GM12878 (cell line): Measurements from ENCODE around the gene COL4A5. TPM values are rescaled to one million over a fixed set of nuclear protein-coding genes. Genes with fewer than 3 reads are reported as not detected.

Experiments
- ATAC-seq: fragments of 200-7000 bp; cut with Tn5 transposase; 3 replicates; pipeline ENCODE4 v1.9.1; 2020; ENCODE audit warnings: mild to moderate bottlenecking, moderate library complexity
- BruUV-seq: library from RNA; stranded (reverse); fragments of 400-500 nt; replicated peaks from 2 replicates; lab custom pipeline; 2021; lab: Mats Ljungman, UMichigan
- CTCF ChIA-PET: fragments of 300-600 bp; sonication (Branson Sonifier 250); formaldehyde crosslinking; extraction: SDS; loops from one replicate; lab custom pipeline; 2021; ENCODE audit warnings: inconsistent platforms; lab: Yijun Ruan, JAX
- POLR2A ChIA-PET: fragments of 350-600 bp; formaldehyde crosslinking; extraction: SDS; loops from one replicate; lab custom pipeline; 2021; ENCODE audit warnings: inconsistent platforms; lab: Charles Lee
- RAD21 ChIA-PET: fragments of 300-600 bp; sonication (Branson Sonifier 250); formaldehyde crosslinking; loops from one replicate; lab custom pipeline; 2023; ENCODE audit warnings: antibody characterized with exemption; ENCODE audit not compliant: unreplicated experiment; lab: Charles Lee
- SMC1A ChIA-PET: fragments of 300-600 bp; sonication (Branson Sonifier 250); formaldehyde crosslinking; loops from one replicate; lab custom pipeline; 2023; ENCODE audit not compliant: unreplicated experiment, uncharacterized antibody; lab: Charles Lee
- DNase-seq: peaks from one replicate; pipeline ENCODE4 v3.0.0-alpha.2; 2011; ENCODE audit warnings: low read depth, low spot score
- FAIRE-seq: peaks from 3 replicates; lab custom pipeline; 2011; peaks lifted over from hg19 to GRCh38; lab: Jason Lieb, UNC
- H2AFZ ChIP-seq: 2 replicates; pipeline ENCODE4 v1.6.0; 2011; ENCODE audit warnings: low read depth, low read length, control low read depth; ENCODE audit not compliant: control insufficient read depth
- H3K27ac ChIP-seq: 2 replicates; pipeline ENCODE4 v1.5.1; 2011; ENCODE audit warnings: control low read depth; ENCODE audit not compliant: control insufficient read depth, insufficient read depth
- H3K27me3 ChIP-seq, 2 experiments: replicated peaks in 1 of 2; 2 replicates each; pipeline versions ENCODE4 v1.6.0 to v1.6.1; 2011; ENCODE audit warnings: low read length in 1 of 2; ENCODE audit not compliant: control insufficient read depth in 2 of 2, insufficient read depth in 2 of 2
- H3K36me3 ChIP-seq, 2 experiments: 2 replicates each; pipeline ENCODE4 v1.5.1; 2011; ENCODE audit warnings: low read length in 1 of 2; ENCODE audit not compliant: control insufficient read depth in 2 of 2, insufficient read depth in 2 of 2
- H3K4me1 ChIP-seq: 2 replicates; pipeline ENCODE4 v1.6.1; 2011; ENCODE audit warnings: mild to moderate bottlenecking, low read length, moderate library complexity, mixed read lengths; ENCODE audit not compliant: control insufficient read depth, insufficient read depth
- H3K4me2 ChIP-seq: 2 replicates; pipeline ENCODE4 v1.6.0; 2011; ENCODE audit warnings: control low read depth; ENCODE audit not compliant: control insufficient read depth, insufficient read depth
- H3K4me3 ChIP-seq: fragments of 200-600 bp; sonication (generic); 2 replicates; pipeline ENCODE4 v1.5.1; 2016
- H3K79me2 ChIP-seq: 2 replicates; pipeline ENCODE4 v1.6.0; 2011; ENCODE audit warnings: low read length; ENCODE audit not compliant: control insufficient read depth, insufficient read depth
- H3K9ac ChIP-seq: 2 replicates; pipeline ENCODE4 v1.8.0; 2011; ENCODE audit warnings: low read length, control low read depth, mixed read lengths; ENCODE audit not compliant: control insufficient read depth, insufficient read depth
- H3K9me3 ChIP-seq: replicated peaks from 3 replicates; pipeline ENCODE4 v1.5.1; 2011; ENCODE audit warnings: mild to moderate bottlenecking, low read length; ENCODE audit not compliant: control insufficient read depth, insufficient read depth
- H4K20me1 ChIP-seq: 2 replicates; pipeline ENCODE4 v1.6.0; 2011; ENCODE audit not compliant: control insufficient read depth, insufficient read depth
- CBX3 ChIP-seq: fragments of 200-600 bp; sonication (generic); IDR thresholded peaks from 2 replicates; pipeline ENCODE4 v1.6.1; 2016; ENCODE audit warnings: low read depth, borderline replicate concordance
- DPF2 ChIP-seq: fragments of 450-650 bp; IDR thresholded peaks from 2 replicates; pipeline ENCODE4 v1.6.1; 2017; ENCODE audit warnings: mild to moderate bottlenecking
- KLF5 ChIP-seq: fragments of 450-650 bp; IDR thresholded peaks from 2 replicates; pipeline ENCODE4 v1.6.1; 2014; ENCODE audit warnings: mild to moderate bottlenecking; ENCODE audit not compliant: partially characterized antibody
- NR2F1 ChIP-seq: fragments of 450-650 bp; conservative IDR thresholded peaks from 2 replicates; pipeline ENCODE4 v1.6.1; 2017; ENCODE audit warnings: mild to moderate bottlenecking
- PAX5 ChIP-seq: IDR thresholded peaks from 2 replicates; pipeline ENCODE4 v1.6.1; 2011; ENCODE audit warnings: low read depth, low read length, borderline replicate concordance
- TAF1 ChIP-seq: IDR thresholded peaks from 2 replicates; pipeline ENCODE4 v1.6.1; 2011; ENCODE audit warnings: mild to moderate bottlenecking, low read depth, low read length, borderline replicate concordance
- TARDBP ChIP-seq: IDR thresholded peaks from 2 replicates; pipeline ENCODE4 v1.6.1; 2016; ENCODE audit warnings: borderline replicate concordance
- TBL1XR1 ChIP-seq: IDR thresholded peaks from 2 replicates; pipeline ENCODE4 v1.6.1; 2012; ENCODE audit warnings: low read depth, low read length, improper control_type of control experiment
- WGBS: methylation state at CpG from one replicate; pipeline ENCODE4 v1.1.6; 2016; ENCODE audit warnings: low lambda C conversion rate; ENCODE audit not compliant: insufficient replicate concordance, insufficient coverage; ENCODE audit errors: missing lambda C conversion rate; 5-methylcytosine and 5-hydroxymethylcytosine counted together
- in situ Hi-C: fragments of 300-500 bp; cut with MboI; formaldehyde crosslinking; loops from 9 replicates; pipeline ENCODE4 v1.14.3; 2018; ENCODE audit warnings: mixed read lengths
- intact Hi-C: fragments of 100-400 bp; cut with micrococcal nuclease; formaldehyde crosslinking; loops from one replicate; pipeline ENCODE4 v1.14.2; 2022; ENCODE audit not compliant: unreplicated experiment
- polyA plus RNA-seq, 11 experiments: library from polyadenylated mRNA; depleted of rRNA in 4 of 11; unstranded in 6 of 11; stranded (reverse) in 5 of 11; fragments of >200 nt; fragmentation: Nextera tagmentation in 4 of 11; fragmentation: Illumina TruSeq in 1 of 11; extraction: Ambion mirVana in 4 of 11; extraction: Trizol in 1 of 11; gene quantifications; 1 replicate in 1 of 11; 2 replicates in 10 of 11; pipeline versions ENCODE4 v1.2.1 to v1.2.3, GENCODE V29; 2011 to 2016; ENCODE audit warnings: inconsistent platforms in 2 of 11, missing spikeins in 2 of 11, low read depth in 1 of 11
- total RNA-seq, 4 experiments: library from RNA; depleted of rRNA in 3 of 4; stranded (reverse); fragments of >200 nt in 3 of 4; fragmentation: Illumina TruSeq in 1 of 4; extraction: Trizol in 1 of 4; gene quantifications; 2 replicates each; pipeline versions ENCODE4 v1.2.1 to v1.2.3, GENCODE V29; 2013 to 2021
- TF ChIP-seq, protein P1 (sequence below): fragments of 450-650 bp; IDR thresholded peaks from 2 replicates; pipeline ENCODE4 v1.6.1; 2017; ENCODE audit warnings: mild to moderate bottlenecking, moderate library complexity

Gene COL4A5
- total and polyA plus RNA-seq, 10 of the 15 experiments (the other 5 are each of a cell fraction or from before 2014, with no cell fraction given) = 0.13 to 2.8 (median 0.38) TPM; not detected in 1

DNA sequence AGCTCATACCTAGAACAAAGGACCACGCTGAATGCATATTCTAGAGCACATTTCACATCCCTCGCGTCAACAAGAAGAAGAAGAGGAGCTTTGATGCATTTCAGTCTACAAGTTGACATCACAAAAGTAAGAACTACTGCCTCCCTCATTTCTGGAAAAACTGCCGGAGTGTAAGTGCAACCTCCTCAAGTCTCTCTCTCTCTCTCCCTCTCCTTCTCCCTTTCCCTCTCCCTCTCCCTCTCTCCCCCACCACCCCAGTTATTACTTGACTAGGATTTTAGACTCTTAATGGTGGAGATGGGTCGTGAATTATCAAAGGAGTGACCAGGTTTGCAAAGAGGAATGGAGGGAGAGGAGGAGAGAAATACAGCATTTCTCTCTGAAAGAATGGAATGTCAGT is 298.1 kb downstream of the COL4A5 start:
- 21% methylated on average over 4 of the region's 5 CpGs for WGBS
- H3K36me3 ChIP-seq = no peaks in the 10 kb centered on the region
- in situ Hi-C loops (no loop called here), intact Hi-C loops (no loop called here)
- ChIA-PET RAD21 (no interaction called here), CTCF (no interaction called here), POLR2A (no interaction called here), SMC1A (interaction anchor here (0.9 kb wide), 1 partner anchor 11 kb away, joined by 3 read pairs; no protein-coding TSS in a partner anchor)
- no peaks in the 10 kb centered on the region for H4K20me1 ChIP-seq
- FAIRE-seq (no peak), ATAC-seq (no peak)
- no peak overlapping the region for H3K4me3 ChIP-seq
- no peak overlapping the region for H2AFZ ChIP-seq
- H3K9ac ChIP-seq = no peak overlapping the region
- no peaks in the 10 kb centered on the region for H3K4me1 ChIP-seq
- no peak overlapping the region for H3K4me2 ChIP-seq
- H3K9me3 ChIP-seq = no peaks in the 10 kb centered on the region; the same call in 2 of the 3 replicates
- BruUV-seq = no TSS peak
- TF ChIP-seq PAX5 (no peak), TARDBP (no peak), NR2F1 (no peak), KLF5 (no peak), DPF2 (no peak), TAF1 (no peak), CBX3 (no peak), TBL1XR1 (no peak)
- TF ChIP-seq, protein P1, sequence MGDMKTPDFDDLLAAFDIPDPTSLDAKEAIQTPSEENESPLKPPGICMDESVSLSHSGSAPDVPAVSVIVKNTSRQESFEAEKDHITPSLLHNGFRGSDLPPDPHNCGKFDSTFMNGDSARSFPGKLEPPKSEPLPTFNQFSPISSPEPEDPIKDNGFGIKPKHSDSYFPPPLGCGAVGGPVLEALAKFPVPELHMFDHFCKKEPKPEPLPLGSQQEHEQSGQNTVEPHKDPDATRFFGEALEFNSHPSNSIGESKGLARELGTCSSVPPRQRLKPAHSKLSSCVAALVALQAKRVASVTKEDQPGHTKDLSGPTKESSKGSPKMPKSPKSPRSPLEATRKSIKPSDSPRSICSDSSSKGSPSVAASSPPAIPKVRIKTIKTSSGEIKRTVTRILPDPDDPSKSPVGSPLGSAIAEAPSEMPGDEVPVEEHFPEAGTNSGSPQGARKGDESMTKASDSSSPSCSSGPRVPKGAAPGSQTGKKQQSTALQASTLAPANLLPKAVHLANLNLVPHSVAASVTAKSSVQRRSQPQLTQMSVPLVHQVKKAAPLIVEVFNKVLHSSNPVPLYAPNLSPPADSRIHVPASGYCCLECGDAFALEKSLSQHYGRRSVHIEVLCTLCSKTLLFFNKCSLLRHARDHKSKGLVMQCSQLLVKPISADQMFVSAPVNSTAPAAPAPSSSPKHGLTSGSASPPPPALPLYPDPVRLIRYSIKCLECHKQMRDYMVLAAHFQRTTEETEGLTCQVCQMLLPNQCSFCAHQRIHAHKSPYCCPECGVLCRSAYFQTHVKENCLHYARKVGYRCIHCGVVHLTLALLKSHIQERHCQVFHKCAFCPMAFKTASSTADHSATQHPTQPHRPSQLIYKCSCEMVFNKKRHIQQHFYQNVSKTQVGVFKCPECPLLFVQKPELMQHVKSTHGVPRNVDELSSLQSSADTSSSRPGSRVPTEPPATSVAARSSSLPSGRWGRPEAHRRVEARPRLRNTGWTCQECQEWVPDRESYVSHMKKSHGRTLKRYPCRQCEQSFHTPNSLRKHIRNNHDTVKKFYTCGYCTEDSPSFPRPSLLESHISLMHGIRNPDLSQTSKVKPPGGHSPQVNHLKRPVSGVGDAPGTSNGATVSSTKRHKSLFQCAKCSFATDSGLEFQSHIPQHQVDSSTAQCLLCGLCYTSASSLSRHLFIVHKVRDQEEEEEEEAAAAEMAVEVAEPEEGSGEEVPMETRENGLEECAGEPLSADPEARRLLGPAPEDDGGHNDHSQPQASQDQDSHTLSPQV = no peak
- TF ChIP-seq, all 136 proteins: peak for 0
- Histone ChIP-seq H3K27ac (no peak overlapping the region), H3K79me2 (no peaks in the 10 kb centered on the region), H3K27me3 (peaks cover 2 to 3% of the 10 kb centered on the region in 2 experiments; a peak in 3 of 4 replicates)
- no peak for DNase-seq
